Breast epithelium (tissue), 3 donors: ENCODE results near the gene CFAP20DC.

ENCODE experiments used
- POLR2A ChIP-seq: fragments of 450-650 bp; IDR thresholded peaks from one replicate; pipeline ENCODE4 v1.6.1; 2016; ENCODE audit warnings: antibody characterized with exemption, mild to moderate bottlenecking, moderate library complexity
- POLR2AphosphoS5 ChIP-seq, 3 donors: sonication (generic); formaldehyde crosslinking; IDR thresholded peaks; one replicate each; pipeline ENCODE4 v1.6.1; 2017; ENCODE audit warnings: antibody characterized with exemption in 3 of 3
- TF ChIP-seq, protein P1 (sequence below), 3 donors: fragments of 450-650 bp; IDR thresholded peaks; one replicate each; pipeline ENCODE4 v1.5.1; 2016 to 2017; ENCODE audit warnings: antibody characterized with exemption in 3 of 3, mild to moderate bottlenecking in 3 of 3, moderate library complexity in 3 of 3

DNA sequence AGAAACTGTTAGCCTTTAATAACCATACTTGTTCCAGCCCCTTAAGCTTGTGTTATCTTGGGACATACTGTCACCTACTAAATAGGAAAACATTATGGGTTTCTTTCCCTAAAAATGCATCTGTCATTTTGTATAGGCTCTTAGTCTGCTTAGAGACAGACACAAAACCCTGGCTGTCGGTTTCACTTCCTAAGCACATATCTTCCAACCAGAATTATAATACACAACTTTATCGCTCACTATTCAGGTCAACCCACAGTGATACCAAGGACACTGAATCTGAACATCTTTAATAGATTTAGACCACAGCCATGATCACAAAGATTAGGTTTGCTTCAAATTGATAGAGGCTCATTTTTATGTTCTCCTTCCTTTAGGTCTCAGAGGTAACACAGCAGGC is 111.8 kb downstream of the CFAP20DC start:
- TF ChIP-seq, protein P1, sequence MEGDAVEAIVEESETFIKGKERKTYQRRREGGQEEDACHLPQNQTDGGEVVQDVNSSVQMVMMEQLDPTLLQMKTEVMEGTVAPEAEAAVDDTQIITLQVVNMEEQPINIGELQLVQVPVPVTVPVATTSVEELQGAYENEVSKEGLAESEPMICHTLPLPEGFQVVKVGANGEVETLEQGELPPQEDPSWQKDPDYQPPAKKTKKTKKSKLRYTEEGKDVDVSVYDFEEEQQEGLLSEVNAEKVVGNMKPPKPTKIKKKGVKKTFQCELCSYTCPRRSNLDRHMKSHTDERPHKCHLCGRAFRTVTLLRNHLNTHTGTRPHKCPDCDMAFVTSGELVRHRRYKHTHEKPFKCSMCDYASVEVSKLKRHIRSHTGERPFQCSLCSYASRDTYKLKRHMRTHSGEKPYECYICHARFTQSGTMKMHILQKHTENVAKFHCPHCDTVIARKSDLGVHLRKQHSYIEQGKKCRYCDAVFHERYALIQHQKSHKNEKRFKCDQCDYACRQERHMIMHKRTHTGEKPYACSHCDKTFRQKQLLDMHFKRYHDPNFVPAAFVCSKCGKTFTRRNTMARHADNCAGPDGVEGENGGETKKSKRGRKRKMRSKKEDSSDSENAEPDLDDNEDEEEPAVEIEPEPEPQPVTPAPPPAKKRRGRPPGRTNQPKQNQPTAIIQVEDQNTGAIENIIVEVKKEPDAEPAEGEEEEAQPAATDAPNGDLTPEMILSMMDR (IDR thresholded peaks at IDR 0.05): no peak
- TF ChIP-seq POLR2AphosphoS5 (IDR thresholded peaks at IDR 0.05) (no peak), POLR2A (no peak)
